Measurements from ENCODE around the gene F13B.

- no peak for TF ChIP-seq CTCF (IDR thresholded peaks at IDR 0.05; ENCODE audit: extremely low read depth in 1 of 2, insufficient read depth in 1 of 2, low read depth in 1 of 2, low read length in 2 of 2)
- no peak for TF ChIP-seq POLR2A (IDR thresholded peaks at IDR 0.05; ENCODE audit: low read depth, low read length)
These were observed 25.5 kb upstream of the F13B start for GRCh38 chr1:197092491-197093023.
